PC-3 (cell line): ENCODE measurements around the gene SSRP1.

Source experiments
- CTCF ChIP-seq: fragments of 300-600 bp; sonication (generic); conservative IDR thresholded peaks from 2 replicates; pipeline ENCODE4 v1.5.1; 2017; ENCODE audit warnings: antibody characterized with exemption, low read depth, mild to moderate bottlenecking, low read length
- EZH2 ChIP-seq: fragments of 300-600 bp; sonication (generic); IDR thresholded peaks from one replicate; pipeline ENCODE4 v1.6.1; 2017; ENCODE audit warnings: antibody characterized with exemption, mild to moderate bottlenecking, low read length; ENCODE audit not compliant: unreplicated experiment
- EZH2phosphoT487 ChIP-seq: fragments of 300-600 bp; sonication (generic); IDR thresholded peaks from 2 replicates; pipeline ENCODE4 v1.6.1; 2018; ENCODE audit warnings: mild to moderate bottlenecking, antibody characterized with exemption, low read length, borderline replicate concordance

DNA sequence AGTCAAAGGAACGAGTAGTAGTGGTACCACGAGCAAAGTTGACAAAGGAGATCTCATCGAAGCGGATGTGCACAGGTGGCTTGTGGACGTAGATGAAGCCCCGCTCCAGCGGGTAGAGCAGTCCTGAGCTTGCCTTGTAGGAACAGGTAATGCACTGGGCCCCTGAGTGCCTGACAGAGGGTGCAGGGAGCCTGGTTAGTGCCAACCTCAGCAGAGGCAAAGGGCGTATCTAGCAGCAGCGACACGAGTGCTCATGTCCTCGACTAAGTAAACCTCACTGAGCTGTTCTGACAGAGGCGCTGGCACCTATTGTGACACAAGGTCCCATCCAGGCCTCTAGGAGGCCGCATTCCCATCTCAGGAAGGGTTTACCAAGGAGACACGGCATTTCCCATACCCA, 4.0 kb downstream of the SSRP1 start:
- TF ChIP-seq CTCF (no peak), EZH2 (no peak), EZH2phosphoT487 (no peak)
